ENCODE measurements around the gene TMEM26.
A peak's percentile ranks its signal among the peaks of the same experiment; 100 is the strongest.

Gene TMEM26

DNA sequence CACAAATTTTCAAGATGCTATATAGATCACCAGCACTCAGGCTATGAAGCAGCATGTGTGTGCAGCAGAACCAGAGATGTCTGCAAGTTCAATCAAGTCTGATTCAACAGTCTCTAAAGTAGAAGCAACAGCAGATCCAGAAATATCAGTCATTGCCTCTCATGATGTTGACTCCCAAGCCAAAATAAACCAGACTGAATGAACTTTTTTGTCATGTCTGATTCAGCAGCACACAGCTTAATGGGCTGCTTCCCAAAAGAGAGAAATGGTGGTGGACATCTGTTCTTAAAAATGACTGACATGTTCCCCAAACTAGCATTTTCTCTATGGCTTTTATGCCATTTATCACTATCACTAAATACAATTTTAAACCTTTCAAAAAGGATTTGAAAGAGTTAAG lies 53.8 kb downstream of the TMEM26 start:
- Histone ChIP-seq H3K9me3 (ENCODE audit: insufficient read depth, low read depth, low read length) (no peaks in the 10 kb centered on the region), H3F3A (ENCODE audit: low read depth) (no peaks in the 10 kb centered on the region), H3K9ac (ENCODE audit: low read depth, low read length, poor library complexity, severe bottlenecking) (no peak overlapping the region), H3K4me1 (ENCODE audit: insufficient read depth, low read length, poor library complexity, severe bottlenecking) (peaks cover 11% of the 10 kb centered on the region), H2AFZ (ENCODE audit: low read length) (peak overlapping the region; percentile 64), H4K20me1 (ENCODE audit: insufficient read depth, low read length, poor library complexity, severe bottlenecking) (no peaks in the 10 kb centered on the region), H3K4me3 (ENCODE audit: low read length, poor library complexity, severe bottlenecking) (no peak overlapping the region), H3K79me2 (ENCODE audit: insufficient read depth, low read length) (no peaks in the 10 kb centered on the region), H3K36me3 (ENCODE audit: insufficient read depth, low read length) (no peaks in the 10 kb centered on the region), H3K4me2 (ENCODE audit: low read depth, low read length, poor library complexity, severe bottlenecking) (no peak overlapping the region), H3K27me3 (ENCODE audit: insufficient read depth, low read length, poor library complexity, severe bottlenecking) (no peaks in the 10 kb centered on the region), H3K9me2 (replicated peaks; ENCODE audit: low read depth, low read length) (no peaks in the 10 kb centered on the region)
- TF ChIP-seq, protein P1, sequence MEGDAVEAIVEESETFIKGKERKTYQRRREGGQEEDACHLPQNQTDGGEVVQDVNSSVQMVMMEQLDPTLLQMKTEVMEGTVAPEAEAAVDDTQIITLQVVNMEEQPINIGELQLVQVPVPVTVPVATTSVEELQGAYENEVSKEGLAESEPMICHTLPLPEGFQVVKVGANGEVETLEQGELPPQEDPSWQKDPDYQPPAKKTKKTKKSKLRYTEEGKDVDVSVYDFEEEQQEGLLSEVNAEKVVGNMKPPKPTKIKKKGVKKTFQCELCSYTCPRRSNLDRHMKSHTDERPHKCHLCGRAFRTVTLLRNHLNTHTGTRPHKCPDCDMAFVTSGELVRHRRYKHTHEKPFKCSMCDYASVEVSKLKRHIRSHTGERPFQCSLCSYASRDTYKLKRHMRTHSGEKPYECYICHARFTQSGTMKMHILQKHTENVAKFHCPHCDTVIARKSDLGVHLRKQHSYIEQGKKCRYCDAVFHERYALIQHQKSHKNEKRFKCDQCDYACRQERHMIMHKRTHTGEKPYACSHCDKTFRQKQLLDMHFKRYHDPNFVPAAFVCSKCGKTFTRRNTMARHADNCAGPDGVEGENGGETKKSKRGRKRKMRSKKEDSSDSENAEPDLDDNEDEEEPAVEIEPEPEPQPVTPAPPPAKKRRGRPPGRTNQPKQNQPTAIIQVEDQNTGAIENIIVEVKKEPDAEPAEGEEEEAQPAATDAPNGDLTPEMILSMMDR (conservative IDR thresholded peaks at IDR 0.05; ENCODE audit: low read length) = no peak
- no peak for TF ChIP-seq EZH2phosphoT487 (IDR thresholded peaks at IDR 0.05; ENCODE audit: borderline replicate concordance)

DNA sequence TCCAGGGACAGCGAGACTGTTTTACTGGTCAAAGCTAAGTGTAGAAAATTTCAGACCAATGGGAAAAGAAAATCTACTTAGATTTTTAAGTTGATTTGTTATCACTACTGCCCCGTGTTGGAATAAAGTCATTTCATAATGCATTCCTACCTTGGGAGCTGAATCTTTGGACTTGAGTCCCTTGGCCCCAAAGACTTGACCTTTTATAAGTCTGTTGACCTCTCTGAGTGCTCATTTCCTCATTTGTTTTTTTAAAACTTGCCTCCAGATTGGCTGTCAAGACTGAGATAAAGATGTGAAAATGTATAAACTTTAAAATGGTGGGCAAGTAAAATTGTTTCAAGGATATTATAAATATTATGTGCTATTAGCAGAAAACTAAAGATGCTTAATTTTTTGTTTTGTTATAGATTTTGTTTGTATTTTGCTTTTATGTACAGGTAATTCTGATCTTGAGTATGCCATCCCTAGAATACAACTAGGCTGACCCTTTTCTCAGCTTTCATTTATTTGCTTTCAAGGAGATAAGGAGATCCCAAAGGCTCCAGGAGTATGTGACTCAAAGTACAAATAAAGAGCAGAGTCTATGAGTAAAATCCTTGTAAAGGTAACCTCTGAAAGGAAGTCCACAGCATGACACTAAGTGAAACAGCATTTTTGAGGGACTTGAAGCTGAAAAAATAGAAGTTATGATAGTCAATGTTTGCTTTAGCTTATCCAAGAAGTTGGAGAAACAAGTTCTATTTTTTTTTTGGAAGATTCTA lies 54.6 kb downstream of the TMEM26 start:
- Histone ChIP-seq H3K4me2 (ENCODE audit: low read depth, low read length, poor library complexity, severe bottlenecking) (peak overlapping the region; percentile 63), H3K36me3 (ENCODE audit: insufficient read depth, low read length) (no peaks in the 10 kb centered on the region), H4K20me1 (ENCODE audit: insufficient read depth, low read length, poor library complexity, severe bottlenecking) (no peaks in the 10 kb centered on the region), H3K79me2 (ENCODE audit: insufficient read depth, low read length) (no peaks in the 10 kb centered on the region), H3K9ac (ENCODE audit: low read depth, low read length, poor library complexity, severe bottlenecking) (no peak overlapping the region), H3K4me3 (ENCODE audit: low read length, poor library complexity, severe bottlenecking) (no peak overlapping the region), H3K9me2 (replicated peaks; ENCODE audit: low read depth, low read length) (no peaks in the 10 kb centered on the region), H3K9me3 (ENCODE audit: insufficient read depth, low read depth, low read length) (no peaks in the 10 kb centered on the region), H3F3A (ENCODE audit: low read depth) (no peaks in the 10 kb centered on the region), H2AFZ (ENCODE audit: low read length) (peak overlapping the region; percentile 91; the same call in 1 of the 2 replicates), H3K27me3 (ENCODE audit: insufficient read depth, low read length, poor library complexity, severe bottlenecking) (no peaks in the 10 kb centered on the region), H3K4me1 (ENCODE audit: insufficient read depth, low read length, poor library complexity, severe bottlenecking) (peaks cover 11% of the 10 kb centered on the region)
- TF ChIP-seq, protein P1 (conservative IDR thresholded peaks at IDR 0.05; ENCODE audit: low read length) = no peak
- no peak for TF ChIP-seq EZH2phosphoT487 (IDR thresholded peaks at IDR 0.05; ENCODE audit: borderline replicate concordance)

DNA sequence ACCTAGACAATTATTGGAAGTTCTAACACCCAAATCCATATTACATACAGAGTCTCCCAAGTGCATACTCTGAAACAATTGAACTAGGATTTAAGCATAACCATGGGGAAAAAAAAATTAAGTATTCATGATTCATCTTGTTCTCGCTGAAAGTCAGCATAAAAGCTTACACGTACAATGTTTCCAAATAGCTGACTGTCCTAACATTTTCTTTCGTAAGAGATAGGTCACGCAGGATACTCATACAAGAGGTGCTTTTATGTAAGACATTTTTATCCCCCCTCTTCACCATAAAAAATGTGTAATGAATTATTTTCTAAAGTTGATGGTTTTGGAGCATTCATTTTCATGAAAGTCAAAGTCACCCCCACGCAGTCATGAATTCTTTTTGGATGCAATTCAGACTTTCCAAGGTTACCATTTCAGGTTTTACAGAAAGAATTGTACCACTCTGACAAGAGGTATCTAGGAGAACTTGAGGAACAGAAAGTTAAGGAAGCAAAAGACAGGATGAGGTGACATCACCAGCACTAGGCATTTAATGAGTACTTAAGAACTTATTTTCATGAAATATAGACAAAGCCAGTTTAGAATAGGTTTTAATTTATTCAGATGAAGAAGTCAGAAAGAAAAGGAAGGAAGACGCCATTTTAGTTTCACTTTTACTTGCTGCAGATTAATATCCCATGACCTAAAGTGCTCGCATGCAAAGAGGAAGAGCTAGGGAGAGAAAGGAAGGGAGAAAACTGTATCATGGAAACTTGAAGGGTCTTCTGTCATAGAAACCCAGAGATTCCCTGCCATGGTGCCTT lies 55.8 kb downstream of the TMEM26 start:
- Histone ChIP-seq H3K36me3 (ENCODE audit: insufficient read depth, low read length) (no peaks in the 10 kb centered on the region), H3K4me1 (ENCODE audit: insufficient read depth, low read length, poor library complexity, severe bottlenecking) (peaks cover 11% of the 10 kb centered on the region), H3K9me3 (ENCODE audit: insufficient read depth, low read depth, low read length) (no peaks in the 10 kb centered on the region; the same call in 1 of the 2 replicates), H3K4me3 (ENCODE audit: low read length, poor library complexity, severe bottlenecking) (peak overlapping the region; percentile 47), H3K9ac (ENCODE audit: low read depth, low read length, poor library complexity, severe bottlenecking) (peak overlapping the region; percentile 1), H3K27me3 (ENCODE audit: insufficient read depth, low read length, poor library complexity, severe bottlenecking) (no peaks in the 10 kb centered on the region), H4K20me1 (ENCODE audit: insufficient read depth, low read length, poor library complexity, severe bottlenecking) (no peaks in the 10 kb centered on the region), H3K4me2 (ENCODE audit: low read depth, low read length, poor library complexity, severe bottlenecking) (peak overlapping the region; percentile 63), H3K79me2 (ENCODE audit: insufficient read depth, low read length) (no peaks in the 10 kb centered on the region), H2AFZ (ENCODE audit: low read length) (peak overlapping the region; percentile 91), H3K9me2 (replicated peaks; ENCODE audit: low read depth, low read length) (no peaks in the 10 kb centered on the region), H3F3A (ENCODE audit: low read depth) (no peaks in the 10 kb centered on the region)
- TF ChIP-seq, protein P1 (conservative IDR thresholded peaks at IDR 0.05; ENCODE audit: low read length) = no peak
- TF ChIP-seq EZH2phosphoT487 (IDR thresholded peaks at IDR 0.05; ENCODE audit: borderline replicate concordance) = no peak
